HepG2 (cell line): ENCODE data around the gene BRAP. TPM values are rescaled to one million over a fixed set of nuclear protein-coding genes. Genes with fewer than 3 reads are reported as not detected.

Experiments
- ATAC-seq: fragments of 200-7000 bp; cut with Tn5 transposase; 3 replicates; pipeline ENCODE4 v1.9.1; 2020; ENCODE audit warnings: mild to moderate bottlenecking, moderate library complexity
- BruUV-seq: library from RNA; stranded (reverse); fragments of 400-500 nt; replicated peaks from 2 replicates; lab custom pipeline; 2021; lab: Mats Ljungman, UMichigan
- CTCF ChIA-PET: fragments of 300-600 bp; formaldehyde crosslinking; extraction: SDS; loops from one replicate; lab custom pipeline; 2021; ENCODE audit warnings: low total read pairs, inconsistent platforms, low intra/inter-chr PET ratio; lab: Yijun Ruan, JAX
- POLR2A ChIA-PET: fragments of 350-600 bp; sonication (Branson Sonifier 250); formaldehyde crosslinking; loops from one replicate; lab custom pipeline; 2020; ENCODE audit warnings: antibody characterized with exemption, inconsistent platforms; lab: Yijun Ruan, JAX
- DNase-seq: peaks from one replicate; pipeline ENCODE4 v3.0.0-alpha.2; 2015; ENCODE audit warnings: low spot score
- FAIRE-seq: peaks from 3 replicates; lab custom pipeline; 2011; peaks lifted over from hg19 to GRCh38; lab: Jason Lieb, UNC
- H2AFZ ChIP-seq: one replicate; pipeline ENCODE4 v1.6.1; 2011; ENCODE audit warnings: low read length, inconsistent platforms
- H3K27ac ChIP-seq: fragments of 300-600 bp; 3 replicates; pipeline ENCODE4 v1.8.0; 2011; ENCODE audit warnings: mixed run types, mild to moderate bottlenecking, mixed read lengths, low read length, inconsistent platforms; ENCODE audit not compliant: insufficient read depth; ENCODE audit errors: extremely low read length
- H3K27me3 ChIP-seq, 2 experiments: fragments of 200-600 bp in 1 of 2; 2 replicates in 1 of 2; 3 replicates in 1 of 2; pipeline versions ENCODE4 v1.6.0 to v1.8.0; 2011; ENCODE audit warnings: low read length in 2 of 2, mild to moderate bottlenecking in 2 of 2, moderate library complexity in 2 of 2, inconsistent platforms in 1 of 2; ENCODE audit not compliant: insufficient read depth in 2 of 2, control insufficient read depth in 1 of 2
- H3K36me3 ChIP-seq, 2 experiments: fragments of 200-600 bp in 1 of 2; replicated peaks in 1 of 2; 2 replicates in 1 of 2; 3 replicates in 1 of 2; pipeline versions ENCODE4 v1.5.1 to v1.8.0; 2011; ENCODE audit warnings: low read length in 2 of 2, inconsistent platforms in 1 of 2; ENCODE audit not compliant: insufficient read depth in 2 of 2, control insufficient read depth in 1 of 2
- H3K4me1 ChIP-seq: 2 replicates; pipeline ENCODE4 v1.5.1; 2012; ENCODE audit warnings: low read length, inconsistent platforms; ENCODE audit not compliant: insufficient read depth
- H3K4me2 ChIP-seq: 2 replicates; pipeline ENCODE4 v1.6.0; 2011; ENCODE audit warnings: low read depth, low read length, inconsistent platforms
- H3K4me3 ChIP-seq, 3 experiments: fragments of 200-600 bp in 1 of 3; sonication (generic), shearing (Covaris generic) in 1 of 3; replicated peaks in 1 of 3; 2 replicates each; pipeline ENCODE4 v1.5.1; 2011 to 2016; ENCODE audit warnings: low read length in 3 of 3, inconsistent platforms in 2 of 3, low read depth in 2 of 3, mild to moderate bottlenecking in 2 of 3, control low read depth in 1 of 3, mixed read lengths in 1 of 3; ENCODE audit not compliant: insufficient read depth in 1 of 3
- H3K79me2 ChIP-seq: one replicate; pipeline ENCODE4 v1.6.1; 2011; ENCODE audit warnings: low read length, inconsistent platforms; ENCODE audit not compliant: insufficient read depth
- H3K9ac ChIP-seq: 2 replicates; pipeline ENCODE4 v1.6.0; 2011; ENCODE audit warnings: mild to moderate bottlenecking, low read depth, low read length, inconsistent platforms; ENCODE audit not compliant: insufficient read depth
- H3K9me3 ChIP-seq: 2 replicates; pipeline ENCODE4 v1.5.1; 2012; ENCODE audit warnings: mild to moderate bottlenecking, low read length
- H4K20me1 ChIP-seq: 2 replicates; pipeline ENCODE4 v1.6.0; 2011; ENCODE audit warnings: inconsistent platforms, mild to moderate bottlenecking, low read length, moderate library complexity; ENCODE audit not compliant: insufficient read depth
- CEBPB ChIP-seq: IDR thresholded peaks from 2 replicates; pipeline ENCODE4 v1.6.1; 2011; ENCODE audit warnings: low read depth, low read length, improper control_type of control experiment, borderline replicate concordance
- DR1 ChIP-seq: sonication (generic); formaldehyde crosslinking; IDR thresholded peaks from 2 replicates; pipeline ENCODE4 v1.8.0; 2021; ENCODE audit warnings: mild to moderate bottlenecking, missing genetic modification reagents, inconsistent platforms
- GABPB1 ChIP-seq: IDR thresholded peaks from 2 replicates; pipeline ENCODE4 v1.6.1; 2016; ENCODE audit warnings: mild to moderate bottlenecking, missing genetic modification reagents, moderate library complexity, missing compliant biosample characterization
- HNF1B ChIP-seq: sonication (generic); formaldehyde crosslinking; IDR thresholded peaks from 2 replicates; pipeline ENCODE4 v1.5.1; 2020; ENCODE audit warnings: mild to moderate bottlenecking, moderate library complexity, missing genetic modification reagents
- KLF13 ChIP-seq: sonication (generic); formaldehyde crosslinking; IDR thresholded peaks from 2 replicates; pipeline ENCODE4 v1.4.0; 2020; ENCODE audit warnings: mild to moderate bottlenecking, missing genetic modification reagents
- LCORL ChIP-seq, 2 experiments: fragments of 450-650 bp in 1 of 2; sonication (generic) in 1 of 2; formaldehyde crosslinking in 1 of 2; IDR thresholded peaks; 2 replicates each; pipeline versions ENCODE4 v1.5.0 to v1.6.1; 2017 to 2020; ENCODE audit warnings: antibody characterized with exemption in 1 of 2, missing genetic modification reagents in 1 of 2
- NFATC3 ChIP-seq: sonication (generic); formaldehyde crosslinking; IDR thresholded peaks from 2 replicates; pipeline ENCODE4 v1.5.1; 2020; ENCODE audit warnings: mild to moderate bottlenecking, missing genetic modification reagents
- NR2F1 ChIP-seq, 2 experiments: fragments of 450-650 bp in 1 of 2; formaldehyde crosslinking in 1 of 2; IDR thresholded peaks; 2 replicates each; pipeline versions ENCODE4 v1.5.0 to v1.6.1; 2016 to 2020; ENCODE audit warnings: mild to moderate bottlenecking in 1 of 2, missing compliant biosample characterization in 1 of 2, missing genetic modification reagents in 1 of 2, moderate library complexity in 1 of 2
- RFXAP ChIP-seq: sonication (generic); formaldehyde crosslinking; IDR thresholded peaks from 2 replicates; pipeline ENCODE4 v1.4.0; 2020; ENCODE audit warnings: missing genetic modification reagents, borderline replicate concordance
- TBX2 ChIP-seq: sonication (generic); formaldehyde crosslinking; IDR thresholded peaks from 2 replicates; pipeline ENCODE4 v1.5.0; 2020; ENCODE audit warnings: missing genetic modification reagents, mild to moderate bottlenecking, borderline replicate concordance
- ZFYVE20 ChIP-seq: sonication (generic); formaldehyde crosslinking; IDR thresholded peaks from 2 replicates; pipeline ENCODE4 v1.8.0; 2023; ENCODE audit warnings: low read depth, mild to moderate bottlenecking, moderate library complexity, missing genetic modification reagents, borderline replicate concordance
- ZMYM2 ChIP-seq: sonication (generic); formaldehyde crosslinking; IDR thresholded peaks from 2 replicates; pipeline ENCODE4 v1.8.0; 2022; ENCODE audit warnings: mild to moderate bottlenecking, missing genetic modification reagents
- ZNF143 ChIP-seq: sonication (generic); formaldehyde crosslinking; IDR thresholded peaks from 2 replicates; pipeline ENCODE4 v1.4.0; 2020; ENCODE audit warnings: missing genetic modification reagents
- ZNF263 ChIP-seq: sonication (generic); formaldehyde crosslinking; IDR thresholded peaks from 2 replicates; pipeline ENCODE4 v1.4.0; 2020; ENCODE audit warnings: missing genetic modification reagents
- ZNF7 ChIP-seq: IDR thresholded peaks from 2 replicates; pipeline ENCODE4 v1.6.1; 2016; ENCODE audit warnings: missing biosample characterization, missing genetic modification reagents
- ZNF746 ChIP-seq: sonication (generic); formaldehyde crosslinking; IDR thresholded peaks from 2 replicates; pipeline ENCODE4 v1.8.0; 2022; ENCODE audit warnings: mild to moderate bottlenecking, missing genetic modification reagents
- ZNF761 ChIP-seq: sonication (generic); formaldehyde crosslinking; conservative IDR thresholded peaks from 2 replicates; pipeline ENCODE4 v1.4.0; 2020; ENCODE audit warnings: mild to moderate bottlenecking, missing genetic modification reagents
- WGBS: methylation state at CpG from one replicate; pipeline ENCODE4 v1.1.6; 2017; ENCODE audit warnings: low lambda C conversion rate; 5-methylcytosine and 5-hydroxymethylcytosine counted together
- in situ Hi-C: cut with HindIII; loops from 2 replicates; pipeline ENCODE4 v1.10.0; 2017; ENCODE audit warnings: low pct_unique_long_range_greater_than_20kb; ENCODE audit not compliant: extremely low pct_ligation_motif_present
- intact Hi-C: fragments of 100-400 bp; cut with micrococcal nuclease; formaldehyde crosslinking; loops from one replicate; pipeline ENCODE4 v1.10.0; 2022; ENCODE audit not compliant: unreplicated experiment
- polyA plus RNA-seq, 8 experiments: library from polyadenylated mRNA; depleted of rRNA in 3 of 8; stranded (reverse) in 7 of 8; unstranded in 1 of 8; fragments of >200 nt; fragmentation: Illumina TruSeq in 4 of 8; extraction: Trizol in 4 of 8; gene quantifications; 2 replicates each; pipeline versions ENCODE4 v1.2.1 to v1.2.3, GENCODE V29; 2011 to 2016; ENCODE audit warnings: low read depth in 4 of 8, missing spikeins in 1 of 8, mixed read lengths in 1 of 8; ENCODE audit not compliant: insufficient read depth in 1 of 8
- total RNA-seq, 5 experiments: library from RNA; depleted of rRNA; stranded (reverse); fragments of >200 nt; fragmentation: Illumina TruSeq; extraction: Trizol; gene quantifications; 2 replicates each; pipeline ENCODE4 v1.2.3, GENCODE V29; 2016; ENCODE audit warnings: low read depth in 1 of 5

BRAP gene
- total and polyA plus RNA-seq, 2 of the 13 experiments (the other 11 are each of a cell fraction or from before 2014, with no cell fraction given), result 8.1 to 15.4 TPM

- TF ChIP-seq LCORL (IDR thresholded peaks at IDR 0.05), result no peak
- TF ChIP-seq LCORL (CRISPR knock-in tag; IDR thresholded peaks at IDR 0.05), result peak; percentile 46; the same call in 1 of the 2 replicates
- no peak for TF ChIP-seq KLF13 (CRISPR knock-in tag)
- TF ChIP-seq ZNF143 (CRISPR knock-in tag), result no peak
- TF ChIP-seq CEBPB, result peak; percentile 95
Observed at GRCh38 chr12:111616177-111616623, 69.6 kb downstream of the BRAP start (continued).

- Histone ChIP-seq H3K36me3 (no peaks in the 10 kb centered on the region), H3K4me3 (no peak overlapping the region), H3K4me1 (0 out of 2 replicates have a peak, but pooled peaks cover 6% of the 10 kb centered on the region), H3K27me3 (no peaks in the 10 kb centered on the region), H4K20me1 (no peaks in the 10 kb centered on the region), H3K9ac (no peak overlapping the region), H2AFZ (no peak overlapping the region), H3K79me2 (no peaks in the 10 kb centered on the region), H3K4me2 (no peak overlapping the region), H3K9me3 (no peaks in the 10 kb centered on the region), H3K27ac (no peak overlapping the region)
- in situ Hi-C loops (no loop called here), intact Hi-C loops (no loop called here)
- WGBS, result 86% methylated on average over 3 of the region's 3 CpGs
- TF ChIP-seq ZNF263 (CRISPR knock-in tag) (no peak), ZMYM2 (no peak), ZNF7 (CRISPR knock-in tag) (no peak), NFATC3 (CRISPR knock-in tag) (no peak), TBX2 (no peak), ZFYVE20 (CRISPR knock-in tag) (no peak), GABPB1 (CRISPR knock-in tag) (no peak), HNF1B (CRISPR knock-in tag) (no peak), RFXAP (CRISPR knock-in tag) (no peak), DR1 (CRISPR knock-in tag) (no peak), ZNF761 (no peak), NR2F1 (CRISPR knock-in tag; IDR thresholded peaks at IDR 0.05) (no peak), ZNF746 (CRISPR knock-in tag) (no peak)
- FAIRE-seq (no peak), DNase-seq (no peak), ATAC-seq (no peak)
- ChIA-PET POLR2A (interaction anchor here (1.2 kb wide), 1 partner anchor 78 kb away, joined by 3 read pairs; the partner anchor contains the start of gene BRAP), CTCF (no interaction called here)
- no TSS peak for BruUV-seq
Observed at GRCh38 chr12:111607239-111607638, 78.5 kb downstream of the BRAP start.
